A549 (cell line): ENCODE results near the gene NRN1L. TPM values are rescaled to one million over a fixed set of nuclear protein-coding genes. Genes with fewer than 3 reads are reported as not detected.

Experiments
- ATAC-seq, 2 experiments: fragments of 200-7000 bp in 1 of 2; fragments of >200 bp in 1 of 2; cut with Nextera tagmentation in 1 of 2; cut with Tn5 transposase in 1 of 2; 3 replicates each; pipeline versions ENCODE4 v1.8.0 to v1.9.1; 2018 to 2020; ENCODE audit warnings: mild to moderate bottlenecking in 1 of 2, moderate library complexity in 1 of 2
- CTCF ChIA-PET: fragments of 300-600 bp; sonication (Branson Sonifier 250); formaldehyde crosslinking; extraction: SDS; loops from one replicate; lab custom pipeline; 2021; ENCODE audit warnings: antibody characterized with exemption, inconsistent platforms; lab: Yijun Ruan, JAX
- POLR2A ChIA-PET: fragments of 350-600 bp; formaldehyde crosslinking; extraction: SDS; loops from one replicate; lab custom pipeline; 2021; ENCODE audit warnings: antibody characterized with exemption, inconsistent platforms; lab: Yijun Ruan, JAX
- DNase-seq, 2 experiments: peaks; one replicate each; pipeline versions ENCODE4 v3.0.0 to v3.0.0-alpha.2; 2011 to 2016; ENCODE audit warnings: low read depth in 1 of 2, low spot score in 1 of 2
- FAIRE-seq: peaks from 2 replicates; lab custom pipeline; 2011; peaks lifted over from hg19 to GRCh38; lab: Jason Lieb, UNC
- H3K27ac ChIP-seq, 2 experiments: fragments of >200 bp; sonication (Bioruptor Twin); formaldehyde crosslinking; 3 replicates each; pipeline ENCODE4 v1.5.1; 2016 to 2017
- H3K4me1 ChIP-seq: fragments of >200 bp; sonication (Bioruptor Twin); formaldehyde crosslinking; 3 replicates; pipeline ENCODE4 v1.6.1; 2016
- H3K4me2 ChIP-seq: fragments of >200 bp; sonication (Bioruptor Twin); formaldehyde crosslinking; 3 replicates; pipeline ENCODE4 v1.6.1; 2016
- H3K4me3 ChIP-seq: fragments of >200 bp; sonication (Bioruptor Twin); formaldehyde crosslinking; 3 replicates; pipeline ENCODE4 v1.5.1; 2016
- H3K9me3 ChIP-seq: fragments of >200 bp; sonication (Bioruptor Twin); formaldehyde crosslinking; 3 replicates; pipeline ENCODE4 v1.6.1; 2016
- CBX2 ChIP-seq: fragments of 200-600 bp; sonication (generic); IDR thresholded peaks from 2 replicates; pipeline ENCODE4 v1.6.1; 2016; ENCODE audit warnings: low read depth, mild to moderate bottlenecking, borderline replicate concordance
- CEBPB ChIP-seq, 2 experiments: fragments of >200 bp in 1 of 2; sonication (Bioruptor Twin) in 1 of 2; formaldehyde crosslinking in 1 of 2; IDR thresholded peaks; 2 replicates each; pipeline ENCODE4 v1.6.1; 2012 to 2016
- CHD2 ChIP-seq: fragments of 150-350 bp; IDR thresholded peaks from 2 replicates; pipeline ENCODE4 v1.6.1; 2014; ENCODE audit warnings: low read length; ENCODE audit not compliant: partially characterized antibody
- ESRRA ChIP-seq: fragments of 150-350 bp; IDR thresholded peaks from 2 replicates; pipeline ENCODE4 v1.6.1; 2014; ENCODE audit warnings: mild to moderate bottlenecking, low read length, borderline replicate concordance
- FOSB ChIP-seq: fragments of 250-450 bp; sonication (Bioruptor Pico); IDR thresholded peaks from 2 replicates; pipeline ENCODE4 v1.5.0; 2020; ENCODE audit warnings: mild to moderate bottlenecking, moderate library complexity
- FOXS1 ChIP-seq: fragments of 250-450 bp; sonication (Bioruptor Pico); IDR thresholded peaks from 2 replicates; pipeline ENCODE4 v1.5.0; 2020; ENCODE audit warnings: mild to moderate bottlenecking, moderate library complexity
- HOXA7 ChIP-seq: fragments of 250-450 bp; sonication (Bioruptor Pico); IDR thresholded peaks from 2 replicates; pipeline ENCODE4 v1.5.0; 2020; ENCODE audit warnings: mild to moderate bottlenecking, moderate library complexity
- HOXB5 ChIP-seq: fragments of 250-450 bp; sonication (Bioruptor Pico); IDR thresholded peaks from 2 replicates; pipeline ENCODE4 v1.5.0; 2020; ENCODE audit warnings: mild to moderate bottlenecking, moderate library complexity
- JUNB ChIP-seq: fragments of >200 bp; sonication (Bioruptor Twin); formaldehyde crosslinking; IDR thresholded peaks from 2 replicates; pipeline ENCODE4 v1.6.1; 2016
- MAX ChIP-seq: IDR thresholded peaks from 2 replicates; pipeline ENCODE4 v1.6.1; 2012
- NFE2L2 ChIP-seq: fragments of 150-350 bp; conservative IDR thresholded peaks from 2 replicates; pipeline ENCODE4 v1.6.1; 2014; ENCODE audit warnings: low read length
- PHF8 ChIP-seq: fragments of 200-600 bp; sonication (generic); IDR thresholded peaks from 2 replicates; pipeline ENCODE4 v1.6.1; 2016; ENCODE audit warnings: low read depth, mild to moderate bottlenecking, antibody characterized with exemption, moderate library complexity, borderline replicate concordance
- RFX5 ChIP-seq: fragments of 450-650 bp; IDR thresholded peaks from 2 replicates; pipeline ENCODE4 v1.7.1; 2014; ENCODE audit warnings: antibody characterized with exemption, mild to moderate bottlenecking, moderate library complexity
- TFCP2L1 ChIP-seq: fragments of 250-450 bp; sonication (Bioruptor Pico); IDR thresholded peaks from 2 replicates; pipeline ENCODE4 v1.5.0; 2021; ENCODE audit warnings: mild to moderate bottlenecking
- ZFP36 ChIP-seq: fragments of 450-650 bp; IDR thresholded peaks from 2 replicates; pipeline ENCODE4 v1.6.1; 2014; ENCODE audit warnings: borderline replicate concordance; ENCODE audit not compliant: partially characterized antibody
- WGBS: methylation state at CpG from one replicate; pipeline ENCODE4 v1.1.6; 2017; ENCODE audit errors: missing lambda C conversion rate; 5-methylcytosine and 5-hydroxymethylcytosine counted together
- polyA plus RNA-seq, 4 experiments: library from polyadenylated mRNA; depleted of rRNA in 3 of 4; stranded (reverse); fragments of >200 nt; fragmentation: RNase III in 1 of 4; extraction: RNeasy Plus Mini Kit Qiagen cat#74134 plus additional on column Dnase treatment in 1 of 4; gene quantifications; 2 replicates in 3 of 4; 3 replicates in 1 of 4; pipeline ENCODE4 v1.2.3, GENCODE V29; 2011 to 2017
- TF ChIP-seq, protein P1 (sequence below): fragments of 250-450 bp; sonication (Bioruptor Pico); IDR thresholded peaks from 2 replicates; pipeline ENCODE4 v1.5.0; 2021; ENCODE audit warnings: mild to moderate bottlenecking, moderate library complexity, borderline replicate concordance
- TF ChIP-seq, protein P2 (sequence below): fragments of 450-650 bp; IDR thresholded peaks from 2 replicates; pipeline ENCODE4 v1.6.1; 2014; ENCODE audit warnings: antibody characterized with exemption
- TF ChIP-seq, protein P3 (sequence below): fragments of 150-350 bp; IDR thresholded peaks from 2 replicates; pipeline ENCODE4 v1.6.1; 2014; ENCODE audit warnings: low read depth, mild to moderate bottlenecking, low read length
- TF ChIP-seq, protein P4 (sequence below): IDR thresholded peaks from 2 replicates; pipeline ENCODE4 v1.6.1; 2012; ENCODE audit warnings: low read depth, borderline replicate concordance

The NRN1L gene
- polyA plus RNA-seq, 2 of the 4 experiments (the other 2 are of a cell fraction): 0.22 TPM; not detected in 1

GRCh38 chr16:67915831-67916723 is 31.4 kb downstream of the NRN1L start (continued):
- TF ChIP-seq, protein P1, sequence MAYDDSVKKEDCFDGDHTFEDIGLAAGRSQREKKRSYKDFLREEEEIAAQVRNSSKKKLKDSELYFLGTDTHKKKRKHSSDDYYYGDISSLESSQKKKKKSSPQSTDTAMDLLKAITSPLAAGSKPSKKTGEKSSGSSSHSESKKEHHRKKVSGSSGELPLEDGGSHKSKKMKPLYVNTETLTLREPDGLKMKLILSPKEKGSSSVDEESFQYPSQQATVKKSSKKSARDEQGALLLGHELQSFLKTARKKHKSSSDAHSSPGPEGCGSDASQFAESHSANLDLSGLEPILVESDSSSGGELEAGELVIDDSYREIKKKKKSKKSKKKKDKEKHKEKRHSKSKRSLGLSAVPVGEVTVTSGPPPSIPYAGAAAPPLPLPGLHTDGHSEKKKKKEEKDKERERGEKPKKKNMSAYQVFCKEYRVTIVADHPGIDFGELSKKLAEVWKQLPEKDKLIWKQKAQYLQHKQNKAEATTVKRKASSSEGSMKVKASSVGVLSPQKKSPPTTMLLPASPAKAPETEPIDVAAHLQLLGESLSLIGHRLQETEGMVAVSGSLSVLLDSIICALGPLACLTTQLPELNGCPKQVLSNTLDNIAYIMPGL (CRISPR knock-in tag): no peak
- TF ChIP-seq, all 56 proteins: peak for 0

GRCh38 chr16:67917140-67917851 is 32.6 kb downstream of the NRN1L start:
- DNase-seq (no peak), ATAC-seq (peak; percentile 11 to 22; a peak in 2 of 6 replicates), FAIRE-seq (no peak)
- WGBS: 78% methylated on average over 6 of the region's 6 CpGs
- Histone ChIP-seq H3K4me2 (peak overlapping the region; percentile 27; the same call in 2 of the 3 replicates), H3K4me3 (no peak overlapping the region), H3K4me1 (peaks cover 16% of the 10 kb centered on the region), H3K27ac (peak overlapping the region in 1 of 2 experiments; percentile 2; a peak in 1 of 6 replicates), H3K9me3 (no peaks in the 10 kb centered on the region)
- CTCF ChIA-PET: interaction anchor here (0.6 to 22.2 kb wide), 9 partner anchors 9 to 101 kb away, joined by 3 to 370 read pairs (median 4); partner anchors contain the start of genes EDC4 and NRN1L
- TF ChIP-seq, protein P2, sequence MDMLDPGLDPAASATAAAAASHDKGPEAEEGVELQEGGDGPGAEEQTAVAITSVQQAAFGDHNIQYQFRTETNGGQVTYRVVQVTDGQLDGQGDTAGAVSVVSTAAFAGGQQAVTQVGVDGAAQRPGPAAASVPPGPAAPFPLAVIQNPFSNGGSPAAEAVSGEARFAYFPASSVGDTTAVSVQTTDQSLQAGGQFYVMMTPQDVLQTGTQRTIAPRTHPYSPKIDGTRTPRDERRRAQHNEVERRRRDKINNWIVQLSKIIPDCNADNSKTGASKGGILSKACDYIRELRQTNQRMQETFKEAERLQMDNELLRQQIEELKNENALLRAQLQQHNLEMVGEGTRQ: no peak
- no peak for TF ChIP-seq HOXA7 (CRISPR knock-in tag)
- TF ChIP-seq JUNB: no peak
- TF ChIP-seq, protein P1 (CRISPR knock-in tag): no peak
- no peak for TF ChIP-seq ZFP36
- no peak for TF ChIP-seq ESRRA
- TF ChIP-seq, protein P3, sequence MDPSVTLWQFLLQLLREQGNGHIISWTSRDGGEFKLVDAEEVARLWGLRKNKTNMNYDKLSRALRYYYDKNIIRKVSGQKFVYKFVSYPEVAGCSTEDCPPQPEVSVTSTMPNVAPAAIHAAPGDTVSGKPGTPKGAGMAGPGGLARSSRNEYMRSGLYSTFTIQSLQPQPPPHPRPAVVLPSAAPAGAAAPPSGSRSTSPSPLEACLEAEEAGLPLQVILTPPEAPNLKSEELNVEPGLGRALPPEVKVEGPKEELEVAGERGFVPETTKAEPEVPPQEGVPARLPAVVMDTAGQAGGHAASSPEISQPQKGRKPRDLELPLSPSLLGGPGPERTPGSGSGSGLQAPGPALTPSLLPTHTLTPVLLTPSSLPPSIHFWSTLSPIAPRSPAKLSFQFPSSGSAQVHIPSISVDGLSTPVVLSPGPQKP: no peak
- TF ChIP-seq MAX: no peak
- no peak for TF ChIP-seq RFX5
- no peak for TF ChIP-seq HOXB5 (CRISPR knock-in tag)
- no peak for TF ChIP-seq CEBPB (IDR thresholded peaks at IDR 0.05)
- TF ChIP-seq TFCP2L1 (CRISPR knock-in tag): no peak
- no peak for TF ChIP-seq NFE2L2
- TF ChIP-seq FOSB: no peak
- no peak for TF ChIP-seq CHD2
- no peak for TF ChIP-seq CBX2
- TF ChIP-seq, protein P4, sequence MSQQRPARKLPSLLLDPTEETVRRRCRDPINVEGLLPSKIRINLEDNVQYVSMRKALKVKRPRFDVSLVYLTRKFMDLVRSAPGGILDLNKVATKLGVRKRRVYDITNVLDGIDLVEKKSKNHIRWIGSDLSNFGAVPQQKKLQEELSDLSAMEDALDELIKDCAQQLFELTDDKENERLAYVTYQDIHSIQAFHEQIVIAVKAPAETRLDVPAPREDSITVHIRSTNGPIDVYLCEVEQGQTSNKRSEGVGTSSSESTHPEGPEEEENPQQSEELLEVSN: no peak
- TF ChIP-seq FOXS1 (CRISPR knock-in tag): no peak
- TF ChIP-seq PHF8: no peak
- POLR2A ChIA-PET: interaction anchor here (1.0 kb wide), 2 partner anchors 18 to 111 kb away, joined by 3 to 5 read pairs; partner anchors contain the start of genes RANBP10 and TSNAXIP1
